ENCODE measurements around the gene GUCA2B.

The GUCA2B gene

GRCh38 chr1:42175314-42176054, 22.3 kb downstream of the GUCA2B start:
- peaks cover 9% of the 10 kb centered on the region for H3K36me3 Mint-ChIP-seq (ENCODE audit: low read depth)
- peaks cover 65% of the 10 kb centered on the region for H3K4me1 Mint-ChIP-seq
- no peak overlapping the region for H3K27ac Mint-ChIP-seq
- no peak for TF ChIP-seq CTCF (IDR thresholded peaks at IDR 0.05; ENCODE audit: unreplicated experiment in 3 of 3)
- H3K27me3 Mint-ChIP-seq (ENCODE audit: low read depth): no peaks in the 10 kb centered on the region
- no peak overlapping the region for H3K4me3 Mint-ChIP-seq
- no peaks in the 10 kb centered on the region for H3K9me3 Mint-ChIP-seq

GRCh38 chr1:42176902-42177519, 23.8 kb downstream of the GUCA2B start:
- no peaks in the 10 kb centered on the region for H3K9me3 Mint-ChIP-seq
- H3K27me3 Mint-ChIP-seq (ENCODE audit: low read depth): no peaks in the 10 kb centered on the region
- TF ChIP-seq CTCF (IDR thresholded peaks at IDR 0.05; ENCODE audit: unreplicated experiment in 3 of 3): peak; percentile 62 to 79 (median 70)
- H3K4me3 Mint-ChIP-seq: no peak overlapping the region
- H3K27ac Mint-ChIP-seq: peak overlapping the region in 1 of 3 experiments; percentile 75
- H3K4me1 Mint-ChIP-seq: peaks cover 55% of the 10 kb centered on the region
- H3K36me3 Mint-ChIP-seq (ENCODE audit: low read depth): peaks cover 14% of the 10 kb centered on the region

- H3K4me3 Mint-ChIP-seq: peak overlapping the region in 1 of 3 experiments; percentile 21
- no peaks in the 10 kb centered on the region for H3K27me3 Mint-ChIP-seq (ENCODE audit: low read depth)
- TF ChIP-seq CTCF (IDR thresholded peaks at IDR 0.05; ENCODE audit: unreplicated experiment in 3 of 3): no peak
- peaks cover 14% of the 10 kb centered on the region for H3K36me3 Mint-ChIP-seq (ENCODE audit: low read depth)
- peaks cover 50% of the 10 kb centered on the region for H3K4me1 Mint-ChIP-seq
- no peaks in the 10 kb centered on the region for H3K9me3 Mint-ChIP-seq
- H3K27ac Mint-ChIP-seq: peak overlapping the region; percentile 45 to 75 (median 73)
Observed at GRCh38 chr1:42177541-42177981, 24.4 kb downstream of the GUCA2B start.

GRCh38 chr1:42178249-42178648, 25.0 kb downstream of the GUCA2B start:
- no peaks in the 10 kb centered on the region for H3K27me3 Mint-ChIP-seq (ENCODE audit: low read depth)
- H3K27ac Mint-ChIP-seq: peak overlapping the region; percentile 45 to 75 (median 73)
- TF ChIP-seq CTCF (IDR thresholded peaks at IDR 0.05; ENCODE audit: unreplicated experiment in 3 of 3): no peak
- peaks cover 50% of the 10 kb centered on the region for H3K4me1 Mint-ChIP-seq
- H3K9me3 Mint-ChIP-seq: no peaks in the 10 kb centered on the region
- no peak overlapping the region for H3K4me3 Mint-ChIP-seq
- H3K36me3 Mint-ChIP-seq (ENCODE audit: low read depth): peaks cover 14% of the 10 kb centered on the region

GRCh38 chr1:42179275-42179674, 26.1 kb downstream of the GUCA2B start:
- no peak for TF ChIP-seq CTCF (IDR thresholded peaks at IDR 0.05; ENCODE audit: unreplicated experiment in 3 of 3)
- no peaks in the 10 kb centered on the region for H3K9me3 Mint-ChIP-seq
- no peak overlapping the region for H3K4me3 Mint-ChIP-seq
- H3K36me3 Mint-ChIP-seq (ENCODE audit: low read depth): peaks cover 18% of the 10 kb centered on the region
- peaks cover 40% of the 10 kb centered on the region for H3K4me1 Mint-ChIP-seq
- H3K27me3 Mint-ChIP-seq (ENCODE audit: low read depth): no peaks in the 10 kb centered on the region
- peak overlapping the region; percentile 22 to 87 (median 57) for H3K27ac Mint-ChIP-seq

Data from nephron (organoid).